Keratinocyte (primary cell): ENCODE data around the gene ZNF524. TPM values are rescaled to one million over a fixed set of nuclear protein-coding genes. Genes with fewer than 3 reads are reported as not detected.

Experiments
- DNase-seq: peaks from one replicate; pipeline ENCODE4 v3.0.0-alpha.2; 2011; ENCODE audit warnings: low read depth, missing footprints, low spot score
- FAIRE-seq: peaks from 2 replicates; lab custom pipeline; 2011; peaks lifted over from hg19 to GRCh38; lab: Jason Lieb, UNC
- H2AFZ ChIP-seq: 2 replicates; pipeline ENCODE4 v1.6.0; 2012; ENCODE audit warnings: low read length, control low read depth, inconsistent platforms; ENCODE audit not compliant: control insufficient read depth
- H3K27ac ChIP-seq: 2 replicates; pipeline ENCODE4 v1.5.1; 2011; ENCODE audit warnings: low read length; ENCODE audit not compliant: control insufficient read depth, insufficient read depth
- H3K27me3 ChIP-seq: 3 replicates; pipeline ENCODE4 v1.6.0; 2011; ENCODE audit warnings: low read length; ENCODE audit not compliant: control insufficient read depth, insufficient read depth; ENCODE audit errors: extremely low read depth
- H3K36me3 ChIP-seq, 2 experiments: 2 replicates in 1 of 2; 3 replicates in 1 of 2; pipeline ENCODE4 v1.5.1; 2011; ENCODE audit warnings: low read length in 2 of 2, mild to moderate bottlenecking in 1 of 2; ENCODE audit not compliant: control insufficient read depth in 2 of 2, insufficient read depth in 2 of 2; ENCODE audit errors: extremely low read depth in 1 of 2
- H3K4me1 ChIP-seq: 3 replicates; pipeline ENCODE4 v1.5.1; 2011; ENCODE audit warnings: low read length; ENCODE audit not compliant: control insufficient read depth, insufficient read depth; ENCODE audit errors: extremely low read depth
- H3K4me2 ChIP-seq: 3 replicates; pipeline ENCODE4 v1.6.0; 2011; ENCODE audit warnings: low read depth, low read length; ENCODE audit not compliant: control insufficient read depth, insufficient read depth; ENCODE audit errors: extremely low read depth
- H3K4me3 ChIP-seq, 3 experiments: fragments of 200-600 bp in 1 of 3; sonication (generic) in 1 of 3; 2 replicates in 2 of 3; 3 replicates in 1 of 3; pipeline ENCODE4 v1.5.1; 2011 to 2016; ENCODE audit warnings: low read length in 3 of 3, mild to moderate bottlenecking in 3 of 3, control low read depth in 2 of 3, inconsistent platforms in 1 of 3, low read depth in 1 of 3, mixed read lengths in 1 of 3, mixed run types in 1 of 3, moderate library complexity in 1 of 3; ENCODE audit not compliant: control insufficient read depth in 2 of 3, insufficient read depth in 2 of 3; ENCODE audit errors: extremely low read depth in 1 of 3
- H3K79me2 ChIP-seq: 2 replicates; pipeline ENCODE4 v1.6.0; 2012; ENCODE audit warnings: low read length; ENCODE audit not compliant: control insufficient read depth, insufficient read depth
- H3K9ac ChIP-seq: 3 replicates; pipeline ENCODE4 v1.6.0; 2011; ENCODE audit warnings: low read length; ENCODE audit not compliant: control insufficient read depth, insufficient read depth; ENCODE audit errors: extremely low read depth
- H3K9me1 ChIP-seq: 3 replicates; pipeline ENCODE4 v1.6.0; 2011; ENCODE audit warnings: low read length; ENCODE audit not compliant: control insufficient read depth, insufficient read depth; ENCODE audit errors: extremely low read depth
- H3K9me3 ChIP-seq: 2 replicates; pipeline ENCODE4 v1.5.1; 2012; ENCODE audit warnings: low read depth, low read length; ENCODE audit not compliant: control insufficient read depth
- H4K20me1 ChIP-seq: 3 replicates; pipeline ENCODE4 v1.6.0; 2011; ENCODE audit warnings: low read length; ENCODE audit not compliant: control insufficient read depth, insufficient read depth; ENCODE audit errors: extremely low read depth
- EZH2 ChIP-seq: IDR thresholded peaks from one replicate; pipeline ENCODE4 v1.6.1; 2012; ENCODE audit warnings: inconsistent platforms, mild to moderate bottlenecking, low read length, moderate library complexity
- dilution Hi-C: fragments of 300-500 bp; cut with MboI; formaldehyde crosslinking; loops from one replicate; pipeline ENCODE4 v1.7.0; 2020; ENCODE audit warnings: low sequenced_read_pairs; ENCODE audit not compliant: extremely low pct_ligation_motif_present
- polyA plus RNA-seq, 5 experiments: library from polyadenylated mRNA; depleted of rRNA in 3 of 5; stranded (reverse) in 3 of 5; stranded (forward) in 1 of 5; unstranded in 1 of 5; fragments of >200 nt; gene quantifications; 1 replicate in 1 of 5; 2 replicates in 3 of 5; 3 replicates in 1 of 5; pipeline versions ENCODE4 v1.2.1 to v1.2.3, GENCODE V29; 2011 to 2012; ENCODE audit warnings: missing spikeins in 2 of 5, low read depth in 1 of 5, low replicate concordance in 1 of 5
- TF ChIP-seq, protein P1 (sequence below), 3 experiments: IDR thresholded peaks in 1 of 3; conservative IDR thresholded peaks in 1 of 3; optimal IDR thresholded peaks in 1 of 3; 2 replicates in 2 of 3; 3 replicates in 1 of 3; pipeline versions ENCODE3 to v1.5.1; 2011; ENCODE audit warnings: low read length in 3 of 3, mild to moderate bottlenecking in 3 of 3, moderate library complexity in 2 of 3, control low read depth in 1 of 3, inconsistent platforms in 1 of 3; ENCODE audit not compliant: insufficient read depth in 2 of 3; ENCODE audit errors: extremely low read depth in 1 of 3

ZNF524 gene
- polyA plus RNA-seq, 1 donor (not counting 4 experiments of a cell fraction or from before 2014, with no cell fraction given) = 2.6 TPM

DNA sequence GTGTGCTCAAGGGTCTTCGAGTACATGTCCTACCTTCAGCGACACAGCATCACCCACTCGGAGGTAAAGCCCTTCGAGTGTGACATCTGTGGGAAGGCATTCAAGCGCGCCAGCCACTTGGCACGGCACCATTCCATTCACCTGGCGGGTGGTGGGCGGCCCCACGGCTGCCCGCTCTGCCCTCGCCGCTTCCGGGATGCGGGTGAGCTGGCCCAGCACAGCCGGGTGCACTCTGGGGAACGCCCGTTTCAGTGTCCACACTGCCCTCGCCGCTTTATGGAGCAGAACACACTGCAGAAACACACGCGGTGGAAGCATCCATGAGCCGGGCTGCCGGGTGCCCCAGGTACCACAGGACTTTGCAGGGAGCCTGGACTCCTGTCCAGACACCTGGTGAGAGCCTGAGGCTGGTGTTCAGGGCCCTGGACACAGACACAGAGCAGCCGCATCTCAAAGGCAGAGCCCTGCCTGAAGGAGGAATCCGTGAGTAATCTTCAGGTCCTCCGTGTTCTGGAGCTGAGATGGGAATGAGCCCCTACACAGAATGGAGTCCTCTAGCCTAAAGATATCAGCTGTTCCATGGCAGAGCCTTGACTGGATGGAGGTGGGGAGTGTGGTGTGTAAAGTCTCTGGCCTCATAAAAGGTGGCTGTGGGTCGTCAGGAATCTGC, 44.9 kb downstream of the ZNF524 start:
- no peaks in the 10 kb centered on the region for H3K9me1 ChIP-seq
- H3K9ac ChIP-seq = peak overlapping the region; percentile 88
- no peak overlapping the region for H2AFZ ChIP-seq
- H3K4me1 ChIP-seq = peaks cover 39% of the 10 kb centered on the region
- peak overlapping the region in 2 of 3 experiments; percentile 74 to 92 for H3K4me3 ChIP-seq
- H3K9me3 ChIP-seq = no peaks in the 10 kb centered on the region
- TF ChIP-seq EZH2 = no peak
- TF ChIP-seq, protein P1, sequence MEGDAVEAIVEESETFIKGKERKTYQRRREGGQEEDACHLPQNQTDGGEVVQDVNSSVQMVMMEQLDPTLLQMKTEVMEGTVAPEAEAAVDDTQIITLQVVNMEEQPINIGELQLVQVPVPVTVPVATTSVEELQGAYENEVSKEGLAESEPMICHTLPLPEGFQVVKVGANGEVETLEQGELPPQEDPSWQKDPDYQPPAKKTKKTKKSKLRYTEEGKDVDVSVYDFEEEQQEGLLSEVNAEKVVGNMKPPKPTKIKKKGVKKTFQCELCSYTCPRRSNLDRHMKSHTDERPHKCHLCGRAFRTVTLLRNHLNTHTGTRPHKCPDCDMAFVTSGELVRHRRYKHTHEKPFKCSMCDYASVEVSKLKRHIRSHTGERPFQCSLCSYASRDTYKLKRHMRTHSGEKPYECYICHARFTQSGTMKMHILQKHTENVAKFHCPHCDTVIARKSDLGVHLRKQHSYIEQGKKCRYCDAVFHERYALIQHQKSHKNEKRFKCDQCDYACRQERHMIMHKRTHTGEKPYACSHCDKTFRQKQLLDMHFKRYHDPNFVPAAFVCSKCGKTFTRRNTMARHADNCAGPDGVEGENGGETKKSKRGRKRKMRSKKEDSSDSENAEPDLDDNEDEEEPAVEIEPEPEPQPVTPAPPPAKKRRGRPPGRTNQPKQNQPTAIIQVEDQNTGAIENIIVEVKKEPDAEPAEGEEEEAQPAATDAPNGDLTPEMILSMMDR (optimal IDR thresholded peaks at IDR 0.05 in 1 of 3, IDR thresholded peaks at IDR 0.05 in 1 of 3, conservative IDR thresholded peaks at IDR 0.05 in 1 of 3; ENCODE audit: extremely low read depth in 1 of 3, insufficient read depth in 2 of 3, low read length in 3 of 3) = no peak
- H4K20me1 ChIP-seq = no peaks in the 10 kb centered on the region
- dilution Hi-C loops = no loop called here
- FAIRE-seq = no peak
- DNase-seq = no peak
- no peaks in the 10 kb centered on the region for H3K27me3 ChIP-seq
- peaks cover 34% of the 10 kb centered on the region for H3K79me2 ChIP-seq
- H3K27ac ChIP-seq = no peak overlapping the region
- peak overlapping the region; percentile 90 for H3K4me2 ChIP-seq
- H3K36me3 ChIP-seq = peaks cover 8 to 14% of the 10 kb centered on the region in 2 experiments

- no peaks in the 10 kb centered on the region for H4K20me1 ChIP-seq
- H3K4me2 ChIP-seq = no peak overlapping the region
- DNase-seq (no peak), FAIRE-seq (no peak)
- H3K4me3 ChIP-seq = no peak overlapping the region
- TF ChIP-seq, protein P1 (optimal IDR thresholded peaks at IDR 0.05 in 1 of 3, IDR thresholded peaks at IDR 0.05 in 1 of 3, conservative IDR thresholded peaks at IDR 0.05 in 1 of 3; ENCODE audit: extremely low read depth in 1 of 3, insufficient read depth in 2 of 3, low read length in 3 of 3) = no peak
- TF ChIP-seq EZH2 = no peak
- H3K27ac ChIP-seq = no peak overlapping the region
- no peaks in the 10 kb centered on the region for H3K27me3 ChIP-seq
- no peak overlapping the region for H3K9ac ChIP-seq
- peaks cover 8 to 14% of the 10 kb centered on the region in 2 experiments for H3K36me3 ChIP-seq
- H2AFZ ChIP-seq = no peak overlapping the region
- no peaks in the 10 kb centered on the region for H3K9me3 ChIP-seq
- dilution Hi-C loops = no loop called here
- H3K79me2 ChIP-seq = peaks cover 34% of the 10 kb centered on the region
- peaks cover 34% of the 10 kb centered on the region for H3K4me1 ChIP-seq
- no peaks in the 10 kb centered on the region for H3K9me1 ChIP-seq
These were observed 45.4 kb downstream of the ZNF524 start for GRCh38 chr19:55645512-55645881.
